ENCODE data around the gene BRD7. TPM values are rescaled to one million over a fixed set of nuclear protein-coding genes. Genes with fewer than 3 reads are reported as not detected.
A peak's percentile ranks its signal among the peaks of the same experiment; 100 is the strongest.

Gene BRD7
- total RNA-seq, 1 donor from 2014 or later = 80.8 TPM

DNA sequence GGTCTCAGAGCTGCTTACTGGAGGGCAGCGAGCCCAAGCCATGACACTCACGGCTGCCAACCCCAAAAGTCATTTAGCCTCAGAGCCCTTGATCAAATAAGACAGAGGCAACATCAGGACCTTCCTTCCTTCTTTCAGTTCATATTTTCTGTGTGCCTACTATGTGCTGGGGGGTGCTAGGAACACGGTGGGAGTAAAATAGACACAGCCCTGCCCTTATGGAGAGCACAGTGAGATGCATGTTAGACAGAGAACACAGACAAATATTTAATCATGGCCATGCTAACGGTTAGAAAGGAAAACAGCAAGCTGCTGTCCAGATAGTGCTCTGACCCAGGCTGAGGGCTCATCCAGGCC is 4.5 kb upstream of the BRD7 start:
- TF ChIP-seq, protein P1, sequence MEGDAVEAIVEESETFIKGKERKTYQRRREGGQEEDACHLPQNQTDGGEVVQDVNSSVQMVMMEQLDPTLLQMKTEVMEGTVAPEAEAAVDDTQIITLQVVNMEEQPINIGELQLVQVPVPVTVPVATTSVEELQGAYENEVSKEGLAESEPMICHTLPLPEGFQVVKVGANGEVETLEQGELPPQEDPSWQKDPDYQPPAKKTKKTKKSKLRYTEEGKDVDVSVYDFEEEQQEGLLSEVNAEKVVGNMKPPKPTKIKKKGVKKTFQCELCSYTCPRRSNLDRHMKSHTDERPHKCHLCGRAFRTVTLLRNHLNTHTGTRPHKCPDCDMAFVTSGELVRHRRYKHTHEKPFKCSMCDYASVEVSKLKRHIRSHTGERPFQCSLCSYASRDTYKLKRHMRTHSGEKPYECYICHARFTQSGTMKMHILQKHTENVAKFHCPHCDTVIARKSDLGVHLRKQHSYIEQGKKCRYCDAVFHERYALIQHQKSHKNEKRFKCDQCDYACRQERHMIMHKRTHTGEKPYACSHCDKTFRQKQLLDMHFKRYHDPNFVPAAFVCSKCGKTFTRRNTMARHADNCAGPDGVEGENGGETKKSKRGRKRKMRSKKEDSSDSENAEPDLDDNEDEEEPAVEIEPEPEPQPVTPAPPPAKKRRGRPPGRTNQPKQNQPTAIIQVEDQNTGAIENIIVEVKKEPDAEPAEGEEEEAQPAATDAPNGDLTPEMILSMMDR (IDR thresholded peaks at IDR 0.05; ENCODE audit: partially characterized antibody, unreplicated experiment) = no peak
- Mint-ChIP-seq H3K9me3 (ENCODE audit: unreplicated experiment) (peaks cover 6% of the 10 kb centered on the region), H3K36me3 (ENCODE audit: unreplicated experiment) (no peaks in the 10 kb centered on the region), H3K27ac (ENCODE audit: unreplicated experiment) (peak overlapping the region; percentile 41), H3K4me3 (ENCODE audit: unreplicated experiment) (no peak overlapping the region), H3K4me1 (ENCODE audit: low read depth, unreplicated experiment) (peaks cover 6% of the 10 kb centered on the region), H3K27me3 (ENCODE audit: unreplicated experiment) (peaks cover 5% of the 10 kb centered on the region)
- no peak for DNase-seq

DNA sequence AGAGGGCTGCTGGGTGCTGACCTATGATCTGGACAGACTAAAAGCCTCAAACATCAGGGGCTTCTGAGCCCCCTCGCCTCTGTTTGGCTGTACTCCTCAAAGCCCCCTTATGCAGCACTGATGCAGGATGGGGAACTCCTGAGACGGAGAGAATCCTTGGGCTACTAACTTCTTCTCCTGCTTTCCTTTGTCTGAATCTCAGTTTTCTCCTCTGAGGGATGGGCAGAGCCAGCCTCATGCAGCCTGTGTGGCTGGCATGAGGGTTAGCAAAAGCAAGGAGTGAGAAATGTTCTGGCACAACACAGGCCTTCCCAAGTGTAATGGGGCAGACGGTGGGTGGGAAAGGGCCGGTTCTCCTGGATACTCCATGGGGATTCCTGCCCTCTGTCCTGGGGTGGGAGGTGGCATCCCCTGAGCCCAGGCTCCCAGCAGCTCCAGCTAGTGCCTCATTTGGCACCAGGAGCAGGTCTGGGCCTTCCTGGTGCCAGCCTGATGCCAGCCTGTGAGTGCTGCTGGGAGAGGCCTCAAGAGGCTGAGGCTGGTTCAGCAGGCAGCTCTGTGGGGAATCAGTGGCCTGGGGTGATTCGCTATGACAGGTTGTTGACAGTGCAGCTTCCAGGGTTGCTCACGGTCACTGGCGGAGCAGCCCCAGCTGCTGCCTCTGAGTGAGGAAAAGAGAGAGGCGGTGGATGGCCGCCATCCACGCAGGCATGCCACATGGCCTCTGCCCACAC is 4.0 kb upstream of the BRD7 start:
- no peak overlapping the region for H3K4me3 Mint-ChIP-seq (ENCODE audit: unreplicated experiment)
- H3K27me3 Mint-ChIP-seq (ENCODE audit: unreplicated experiment) = peaks cover 5% of the 10 kb centered on the region
- peak; percentile 44 for DNase-seq
- H3K4me1 Mint-ChIP-seq (ENCODE audit: low read depth, unreplicated experiment) = peaks cover 9% of the 10 kb centered on the region
- no peaks in the 10 kb centered on the region for H3K36me3 Mint-ChIP-seq (ENCODE audit: unreplicated experiment)
- TF ChIP-seq, protein P1 (IDR thresholded peaks at IDR 0.05; ENCODE audit: partially characterized antibody, unreplicated experiment) = no peak
- H3K9me3 Mint-ChIP-seq (ENCODE audit: unreplicated experiment) = peaks cover 6% of the 10 kb centered on the region
- H3K27ac Mint-ChIP-seq (ENCODE audit: unreplicated experiment) = peak overlapping the region; percentile 41

DNA sequence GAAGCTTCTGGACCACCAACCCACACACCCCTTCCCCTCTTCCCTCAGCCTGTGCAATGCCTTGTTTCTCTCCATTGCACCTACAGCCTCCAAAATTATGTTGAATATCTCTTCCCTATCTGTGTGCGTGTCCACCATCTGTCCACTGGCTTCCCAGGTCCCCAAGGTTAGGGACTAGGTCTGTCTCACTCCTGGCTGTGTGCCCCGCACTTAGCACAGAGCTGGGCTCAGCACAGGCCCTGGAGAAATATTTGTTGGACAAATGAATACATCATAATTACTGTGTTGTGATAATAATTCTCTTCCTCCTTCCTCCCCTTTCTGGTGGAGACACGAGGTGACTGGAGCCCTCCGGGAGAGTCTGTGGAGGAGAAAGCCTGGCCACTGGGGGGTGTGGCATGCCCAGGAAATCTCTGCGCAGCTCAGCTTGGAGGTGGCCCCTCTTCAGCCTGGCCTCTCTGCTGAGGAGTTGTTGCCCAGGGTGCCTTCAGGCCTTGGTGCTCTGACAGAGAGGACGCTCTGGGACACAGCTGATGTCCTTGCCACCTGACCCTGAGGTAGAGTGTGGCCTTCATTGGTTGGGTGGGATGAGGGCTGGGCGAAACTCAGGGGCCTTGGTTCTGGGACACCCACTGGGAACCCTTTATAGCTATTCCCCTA is 3.3 kb upstream of the BRD7 start:
- H3K9me3 Mint-ChIP-seq (ENCODE audit: unreplicated experiment) = peaks cover 5% of the 10 kb centered on the region
- H3K36me3 Mint-ChIP-seq (ENCODE audit: unreplicated experiment) = no peaks in the 10 kb centered on the region
- no peak overlapping the region for H3K27ac Mint-ChIP-seq (ENCODE audit: unreplicated experiment)
- H3K4me3 Mint-ChIP-seq (ENCODE audit: unreplicated experiment) = no peak overlapping the region
- TF ChIP-seq, protein P1 (IDR thresholded peaks at IDR 0.05; ENCODE audit: partially characterized antibody, unreplicated experiment) = no peak
- H3K4me1 Mint-ChIP-seq (ENCODE audit: low read depth, unreplicated experiment) = peaks cover 13% of the 10 kb centered on the region
- DNase-seq = peak; percentile 46
- peaks cover 5% of the 10 kb centered on the region for H3K27me3 Mint-ChIP-seq (ENCODE audit: unreplicated experiment)

DNA sequence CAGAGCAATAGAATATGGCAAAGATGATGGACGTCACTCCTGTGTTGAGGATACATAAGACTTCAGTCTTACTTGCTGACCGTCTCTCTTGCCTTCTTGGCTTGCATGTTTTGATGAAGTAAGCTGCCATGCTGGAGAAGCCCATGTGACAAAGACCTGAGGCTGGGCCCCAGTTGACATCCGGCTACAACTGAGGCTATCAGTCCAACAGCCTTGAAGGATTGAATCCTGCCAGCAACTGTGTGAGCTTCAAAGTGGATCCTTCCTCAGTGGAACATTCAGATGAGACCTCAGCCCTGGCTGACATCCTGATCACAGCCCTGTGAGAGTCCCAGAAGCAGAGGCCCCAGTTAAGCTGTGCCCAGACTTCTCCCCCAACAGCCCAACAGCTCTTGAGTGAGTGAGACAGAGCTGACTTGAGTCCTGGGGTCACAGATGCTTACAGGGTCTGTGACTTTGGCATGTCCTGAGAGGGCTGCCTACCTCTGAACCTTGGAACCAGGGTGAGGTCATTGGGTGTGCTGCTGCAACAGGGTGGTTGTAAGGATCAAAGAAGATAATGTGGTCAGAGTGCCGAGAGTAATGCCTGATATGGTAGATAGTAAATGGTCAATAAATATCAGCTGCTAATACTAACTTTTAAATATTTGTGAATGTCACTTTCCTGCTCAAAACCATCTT is 2.4 kb upstream of the BRD7 start:
- H3K4me1 Mint-ChIP-seq (ENCODE audit: low read depth, unreplicated experiment) = peaks cover 13% of the 10 kb centered on the region
- H3K9me3 Mint-ChIP-seq (ENCODE audit: unreplicated experiment) = peaks cover 4% of the 10 kb centered on the region
- DNase-seq = no peak

More for the DNA sequence above, 2.4 kb upstream of the BRD7 start:
- no peak overlapping the region for H3K4me3 Mint-ChIP-seq (ENCODE audit: unreplicated experiment)
- no peak overlapping the region for H3K27ac Mint-ChIP-seq (ENCODE audit: unreplicated experiment)
- peaks cover 5% of the 10 kb centered on the region for H3K27me3 Mint-ChIP-seq (ENCODE audit: unreplicated experiment)
- no peaks in the 10 kb centered on the region for H3K36me3 Mint-ChIP-seq (ENCODE audit: unreplicated experiment)
- TF ChIP-seq, protein P1 (IDR thresholded peaks at IDR 0.05; ENCODE audit: partially characterized antibody, unreplicated experiment) = no peak

Measured in glutamatergic neuron (in vitro differentiated cells).